HG03039 (cell line): ENCODE results near the gene PTPRO.
A peak's percentile ranks its signal among the peaks of the same experiment; 100 is the strongest.

ENCODE experiments used
- ATAC-seq: cut with Tn5 transposase; IDR thresholded peaks from one replicate; pipeline ENCODE4 v1.9.1; 2021; ENCODE audit warnings: mild to moderate bottlenecking, moderate library complexity; ENCODE audit not compliant: unreplicated experiment

The PTPRO gene

GRCh38 chr12:15443611-15444010, 121.3 kb downstream of the PTPRO start:
- no peak for ATAC-seq

- no peak for ATAC-seq
Observed at GRCh38 chr12:15444523-15444922, 122.2 kb downstream of the PTPRO start.

GRCh38 chr12:15446807-15447206, 124.5 kb downstream of the PTPRO start:
- no peak for ATAC-seq

GRCh38 chr12:15453613-15454012, 131.3 kb downstream of the PTPRO start:
- peak; percentile 82 for ATAC-seq

GRCh38 chr12:15458008-15458407, 135.7 kb downstream of the PTPRO start:
- ATAC-seq, result no peak

- ATAC-seq, result no peak
Observed at GRCh38 chr12:15468911-15469310, 146.6 kb downstream of the PTPRO start.

GRCh38 chr12:15469356-15469755, 147.0 kb downstream of the PTPRO start:
- ATAC-seq, result no peak

- ATAC-seq, result no peak
Observed at GRCh38 chr12:15472036-15472435, 149.7 kb downstream of the PTPRO start.

- no peak for ATAC-seq
Observed at GRCh38 chr12:15474766-15475165, 152.5 kb downstream of the PTPRO start.

GRCh38 chr12:15477761-15478160, 155.5 kb downstream of the PTPRO start:
- ATAC-seq, result no peak

- ATAC-seq, result no peak
Observed at GRCh38 chr12:15481846-15482245, 159.5 kb downstream of the PTPRO start.

GRCh38 chr12:15485466-15485865, 163.2 kb downstream of the PTPRO start:
- no peak for ATAC-seq

- no peak for ATAC-seq
Observed at GRCh38 chr12:15486859-15487258, 164.6 kb downstream of the PTPRO start.

- no peak for ATAC-seq
Observed at GRCh38 chr12:15488481-15488880, 166.2 kb downstream of the PTPRO start.

GRCh38 chr12:15494329-15495046, 172.2 kb downstream of the PTPRO start:
- ATAC-seq, result peak; percentile 58

- no peak for ATAC-seq
Observed at GRCh38 chr12:15495746-15496145, 173.4 kb downstream of the PTPRO start.

- ATAC-seq, result no peak
Observed at GRCh38 chr12:15496738-15497137, 174.4 kb downstream of the PTPRO start.

- no peak for ATAC-seq
Observed at GRCh38 chr12:15497671-15498292, 175.5 kb downstream of the PTPRO start.

- no peak for ATAC-seq
Observed at GRCh38 chr12:15502211-15502610, 179.9 kb downstream of the PTPRO start.

- no peak for ATAC-seq
Observed at GRCh38 chr12:15505616-15506015, 183.3 kb downstream of the PTPRO start.

GRCh38 chr12:15515010-15515409, 192.7 kb downstream of the PTPRO start:
- ATAC-seq, result no peak

- no peak for ATAC-seq
Observed at GRCh38 chr12:15520083-15520482, 197.8 kb downstream of the PTPRO start.

GRCh38 chr12:15520844-15521243, 198.5 kb downstream of the PTPRO start:
- ATAC-seq, result no peak
